Measurements from ENCODE around the gene CCDC63. TPM values are rescaled to one million over a fixed set of nuclear protein-coding genes. Genes with fewer than 3 reads are reported as not detected.
A peak's percentile ranks its signal among the peaks of the same experiment; 100 is the strongest.

The CCDC63 gene
- total and polyA plus RNA-seq, 2 of the 13 experiments (the other 11 are each of a cell fraction or from before 2014, with no cell fraction given) = not detected

- no peak for TF ChIP-seq SAFB2 (CRISPR knock-in tag; IDR thresholded peaks at IDR 0.05; ENCODE audit: borderline replicate concordance, low read depth)
- no peak for TF ChIP-seq ZNF501 (CRISPR knock-in tag; IDR thresholded peaks at IDR 0.05)
- TF ChIP-seq THYN1 (CRISPR knock-in tag; IDR thresholded peaks at IDR 0.05; ENCODE audit: borderline replicate concordance, low read depth) = no peak
Observed at GRCh38 chr12:110841007-110841406, 5.8 kb upstream of the CCDC63 start (continued).

GRCh38 chr12:110844131-110844530 lies 2.7 kb upstream of the CCDC63 start:
- Histone ChIP-seq H3K9me3 (ENCODE audit: low read length) (no peaks in the 10 kb centered on the region), H3K4me3 (replicated peaks in 1 of 3; ENCODE audit: insufficient read depth in 1 of 3, low read depth in 2 of 3, low read length in 3 of 3) (no peak overlapping the region), H3K9ac (ENCODE audit: insufficient read depth, low read depth, low read length) (no peak overlapping the region), H3K4me2 (ENCODE audit: low read depth, low read length) (no peak overlapping the region), H2AFZ (ENCODE audit: low read length) (no peak overlapping the region), H4K20me1 (ENCODE audit: insufficient read depth, low read length) (no peaks in the 10 kb centered on the region), H3K27me3 (ENCODE audit: control insufficient read depth in 1 of 2, insufficient read depth in 2 of 2, low read length in 2 of 2) (peaks cover 7 to 38% of the 10 kb centered on the region in 2 experiments; a peak in 4 of 5 replicates), H3K79me2 (ENCODE audit: insufficient read depth, low read length) (no peaks in the 10 kb centered on the region), H3K36me3 (replicated peaks in 1 of 2; ENCODE audit: control insufficient read depth in 1 of 2, insufficient read depth in 2 of 2, low read length in 2 of 2) (no peaks in the 10 kb centered on the region), H3K4me1 (ENCODE audit: insufficient read depth, low read length) (peaks cover 12% of the 10 kb centered on the region), H3K27ac (ENCODE audit: extremely low read length, insufficient read depth, low read length) (no peak overlapping the region)
- ChIA-PET POLR2A (no interaction called here), CTCF (ENCODE audit: low intra/inter-chr PET ratio, low total read pairs) (no interaction called here)
- no TSS peak for BruUV-seq (replicated peaks)
- in situ Hi-C loops (cut with HindIII; ENCODE audit: extremely low pct_ligation_motif_present, low pct_unique_long_range_greater_than_20kb) (no loop called here), intact Hi-C loops (cut with micrococcal nuclease; ENCODE audit: unreplicated experiment) (no loop called here)
- ATAC-seq (no peak), FAIRE-seq (no peak), DNase-seq (ENCODE audit: low spot score) (no peak)
- 7% methylated on average over 3 of the region's 3 CpGs for WGBS (ENCODE audit: low lambda C conversion rate)
- TF ChIP-seq ZNF329 (CRISPR knock-in tag; IDR thresholded peaks at IDR 0.05; ENCODE audit: low read depth) (peak; percentile 97), MBNL3 (CRISPR knock-in tag; conservative IDR thresholded peaks at IDR 0.05) (no peak), MAF1 (CRISPR knock-in tag; IDR thresholded peaks at IDR 0.05; ENCODE audit: borderline replicate concordance) (no peak)

GRCh38 chr12:110844551-110845338 lies 2.0 kb upstream of the CCDC63 start:
- intact Hi-C loops (cut with micrococcal nuclease; ENCODE audit: unreplicated experiment) = no loop called here
- Histone ChIP-seq H3K36me3 (replicated peaks in 1 of 2; ENCODE audit: control insufficient read depth in 1 of 2, insufficient read depth in 2 of 2, low read length in 2 of 2) (no peaks in the 10 kb centered on the region), H3K9me3 (ENCODE audit: low read length) (no peaks in the 10 kb centered on the region), H3K4me2 (ENCODE audit: low read depth, low read length) (no peak overlapping the region), H3K4me1 (ENCODE audit: insufficient read depth, low read length) (peaks cover 12% of the 10 kb centered on the region), H3K27ac (ENCODE audit: extremely low read length, insufficient read depth, low read length) (no peak overlapping the region), H3K79me2 (ENCODE audit: insufficient read depth, low read length) (no peaks in the 10 kb centered on the region), H3K27me3 (ENCODE audit: control insufficient read depth in 1 of 2, insufficient read depth in 2 of 2, low read length in 2 of 2) (peaks cover 7 to 40% of the 10 kb centered on the region in 2 experiments; a peak in 4 of 5 replicates), H4K20me1 (ENCODE audit: insufficient read depth, low read length) (no peaks in the 10 kb centered on the region), H3K9ac (ENCODE audit: insufficient read depth, low read depth, low read length) (no peak overlapping the region), H2AFZ (ENCODE audit: low read length) (no peak overlapping the region), H3K4me3 (replicated peaks in 1 of 3; ENCODE audit: insufficient read depth in 1 of 3, low read depth in 2 of 3, low read length in 3 of 3) (no peak overlapping the region)
- no peak for FAIRE-seq
- no peak for ATAC-seq
- ChIA-PET CTCF (ENCODE audit: low intra/inter-chr PET ratio, low total read pairs) (no interaction called here), POLR2A (no interaction called here)
- in situ Hi-C loops (cut with HindIII; ENCODE audit: extremely low pct_ligation_motif_present, low pct_unique_long_range_greater_than_20kb) = no loop called here
- 41% methylated on average over 15 of the region's 15 CpGs for WGBS (ENCODE audit: low lambda C conversion rate)
- DNase-seq (ENCODE audit: low spot score) = no peak
- BruUV-seq (replicated peaks) = no TSS peak
- TF ChIP-seq, protein P1, sequence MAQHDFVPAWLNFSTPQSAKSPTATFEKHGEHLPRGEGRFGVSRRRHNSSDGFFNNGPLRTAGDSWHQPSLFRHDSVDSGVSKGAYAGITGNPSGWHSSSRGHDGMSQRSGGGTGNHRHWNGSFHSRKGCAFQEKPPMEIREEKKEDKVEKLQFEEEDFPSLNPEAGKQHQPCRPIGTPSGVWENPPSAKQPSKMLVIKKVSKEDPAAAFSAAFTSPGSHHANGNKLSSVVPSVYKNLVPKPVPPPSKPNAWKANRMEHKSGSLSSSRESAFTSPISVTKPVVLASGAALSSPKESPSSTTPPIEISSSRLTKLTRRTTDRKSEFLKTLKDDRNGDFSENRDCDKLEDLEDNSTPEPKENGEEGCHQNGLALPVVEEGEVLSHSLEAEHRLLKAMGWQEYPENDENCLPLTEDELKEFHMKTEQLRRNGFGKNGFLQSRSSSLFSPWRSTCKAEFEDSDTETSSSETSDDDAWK (CRISPR knock-in tag; IDR thresholded peaks at IDR 0.05) = no peak
- no peak for TF ChIP-seq FOXJ3 (CRISPR knock-in tag; IDR thresholded peaks at IDR 0.05; ENCODE audit: borderline replicate concordance)
- TF ChIP-seq ZNF317 (CRISPR knock-in tag; IDR thresholded peaks at IDR 0.05) = no peak
- TF ChIP-seq MEF2D (CRISPR knock-in tag; IDR thresholded peaks at IDR 0.05) = no peak
- no peak for TF ChIP-seq ZNF558 (CRISPR knock-in tag; IDR thresholded peaks at IDR 0.05; ENCODE audit: borderline replicate concordance)
- TF ChIP-seq BCL3 (CRISPR knock-in tag; IDR thresholded peaks at IDR 0.05) = no peak

All from HepG2 (cell line).